EH (cell line): ENCODE measurements around the gene PKP3.
"Not testable (repeated sequence)": the region's sequence is repeated elsewhere in the genome, so short reads cannot be mapped to it uniquely, and the experiment has no call there.

Experiments used
- DNase-seq: peaks from one replicate; pipeline ENCODE4 v3.0.0-alpha.2; 2015; ENCODE audit warnings: low read depth

Gene PKP3

GRCh38 chr11:429931-430456, 36.0 kb downstream of the PKP3 start:
- no peak for DNase-seq

- no peak for DNase-seq
Measured at GRCh38 chr11:431921-432320, 37.9 kb downstream of the PKP3 start.

- DNase-seq, result no peak
Measured at GRCh38 chr11:432501-433100, 38.6 kb downstream of the PKP3 start.

- DNase-seq, result no peak
Measured at GRCh38 chr11:433111-433510, 39.1 kb downstream of the PKP3 start.

GRCh38 chr11:433641-434040, 39.6 kb downstream of the PKP3 start:
- DNase-seq, result no peak

- DNase-seq, result no peak
Measured at GRCh38 chr11:434496-434895, 40.5 kb downstream of the PKP3 start.

GRCh38 chr11:434999-435740, 41.2 kb downstream of the PKP3 start:
- not testable (repeated sequence) for DNase-seq

GRCh38 chr11:437228-437870, 43.3 kb downstream of the PKP3 start:
- no peak for DNase-seq

GRCh38 chr11:438101-438844, 44.3 kb downstream of the PKP3 start:
- no peak for DNase-seq

- DNase-seq, result no peak
Measured at GRCh38 chr11:439315-440064, 45.5 kb downstream of the PKP3 start.

GRCh38 chr11:440065-441042, 46.3 kb downstream of the PKP3 start:
- DNase-seq, result peak; percentile 23

GRCh38 chr11:441043-441417, 47.0 kb downstream of the PKP3 start:
- no peak for DNase-seq

GRCh38 chr11:441418-442274, 47.6 kb downstream of the PKP3 start, which contains the start of gene ANO9:
TSS of gene ANO9 (minus strand) at chr11:442011. CDS start at chr11:441926, 85 bp downstream.
- no peak for DNase-seq

GRCh38 chr11:442611-443081, 48.6 kb downstream of the PKP3 start:
- no peak for DNase-seq

GRCh38 chr11:443542-444199, 49.7 kb downstream of the PKP3 start:
- peak; percentile 11 for DNase-seq

- peak; percentile 27 for DNase-seq
Measured at GRCh38 chr11:444396-445144, 50.6 kb downstream of the PKP3 start.

- DNase-seq, result no peak
Measured at GRCh38 chr11:445765-446588, 52.0 kb downstream of the PKP3 start.
